Activated naive CD4-positive, alpha-beta T cell treated with anti-CD3 and anti-CD28 coated beads, Interleukin-2, amount 50 U/mL, for 16 hours (primary cell): Measurements from ENCODE around the gene ZFAND3.
"Not testable (repeated sequence)": the region's sequence is repeated elsewhere in the genome, so short reads cannot be mapped to it uniquely, and the experiment has no call there.

Experiments used
- DNase-seq: peaks from one replicate; pipeline ENCODE4 v3.0.0-alpha.2; 2020

Gene ZFAND3

GRCh38 chr6:38016824-38017223, 197.3 kb downstream of the ZFAND3 start:
- DNase-seq: no peak

GRCh38 chr6:38018755-38019165, 199.2 kb downstream of the ZFAND3 start:
- DNase-seq: no peak

GRCh38 chr6:38020593-38020992, 201.1 kb downstream of the ZFAND3 start:
- DNase-seq: no peak

- no peak for DNase-seq
Observed at GRCh38 chr6:38021029-38021428, 201.5 kb downstream of the ZFAND3 start.

GRCh38 chr6:38021571-38021970, 202.0 kb downstream of the ZFAND3 start:
- DNase-seq: no peak

GRCh38 chr6:38022688-38023087, 203.2 kb downstream of the ZFAND3 start:
- no peak for DNase-seq

- no peak for DNase-seq
Observed at GRCh38 chr6:38024908-38025307, 205.4 kb downstream of the ZFAND3 start.

- DNase-seq: no peak
Observed at GRCh38 chr6:38025451-38025850, 205.9 kb downstream of the ZFAND3 start.

- DNase-seq: no peak
Observed at GRCh38 chr6:38027685-38028373, 208.3 kb downstream of the ZFAND3 start.

- no peak for DNase-seq
Observed at GRCh38 chr6:38030380-38030779, 210.9 kb downstream of the ZFAND3 start.

- DNase-seq: no peak
Observed at GRCh38 chr6:38032797-38033196, 213.3 kb downstream of the ZFAND3 start.

GRCh38 chr6:38033442-38033982, 214.0 kb downstream of the ZFAND3 start:
- no peak for DNase-seq

GRCh38 chr6:38034274-38034914, 214.9 kb downstream of the ZFAND3 start:
- DNase-seq: no peak

- DNase-seq: no peak
Observed at GRCh38 chr6:38035478-38035877, 216.0 kb downstream of the ZFAND3 start.

- DNase-seq: no peak
Observed at GRCh38 chr6:38039502-38039901, 220.0 kb downstream of the ZFAND3 start.

- DNase-seq: no peak
Observed at GRCh38 chr6:38040254-38040653, 220.7 kb downstream of the ZFAND3 start.

GRCh38 chr6:38043259-38043753, 223.8 kb downstream of the ZFAND3 start:
- DNase-seq: no peak

- no peak for DNase-seq
Observed at GRCh38 chr6:38045701-38046305, 226.3 kb downstream of the ZFAND3 start.

- DNase-seq: no peak
Observed at GRCh38 chr6:38047562-38047961, 228.0 kb downstream of the ZFAND3 start.

GRCh38 chr6:38049861-38050397, 230.4 kb downstream of the ZFAND3 start:
- DNase-seq: not testable (repeated sequence)

GRCh38 chr6:38051819-38052434, 232.4 kb downstream of the ZFAND3 start:
- no peak for DNase-seq

- DNase-seq: no peak
Observed at GRCh38 chr6:38054527-38055202, 235.1 kb downstream of the ZFAND3 start.
